ENCODE measurements around the gene ARID3B. TPM values are rescaled to one million over a fixed set of nuclear protein-coding genes. Genes with fewer than 3 reads are reported as not detected.
A peak's percentile ranks its signal among the peaks of the same experiment; 100 is the strongest.

Gene ARID3B
- total RNA-seq, 1 donor from 2014 or later = 70.0 TPM

GRCh38 chr15:74500401-74500800 is 40.6 kb upstream of the ARID3B start:
- Mint-ChIP-seq H3K4me1 (ENCODE audit: unreplicated experiment) (no peaks in the 10 kb centered on the region), H3K27me3 (ENCODE audit: unreplicated experiment) (no peaks in the 10 kb centered on the region), H3K36me3 (ENCODE audit: low read depth, unreplicated experiment) (peaks cover 7% of the 10 kb centered on the region), H3K27ac (ENCODE audit: unreplicated experiment) (no peak overlapping the region), H3K4me3 (ENCODE audit: unreplicated experiment) (no peak overlapping the region), H3K9me3 (ENCODE audit: unreplicated experiment) (no peaks in the 10 kb centered on the region)
- DNase-seq (ENCODE audit: low spot score) = no peak
- TF ChIP-seq, protein P1, sequence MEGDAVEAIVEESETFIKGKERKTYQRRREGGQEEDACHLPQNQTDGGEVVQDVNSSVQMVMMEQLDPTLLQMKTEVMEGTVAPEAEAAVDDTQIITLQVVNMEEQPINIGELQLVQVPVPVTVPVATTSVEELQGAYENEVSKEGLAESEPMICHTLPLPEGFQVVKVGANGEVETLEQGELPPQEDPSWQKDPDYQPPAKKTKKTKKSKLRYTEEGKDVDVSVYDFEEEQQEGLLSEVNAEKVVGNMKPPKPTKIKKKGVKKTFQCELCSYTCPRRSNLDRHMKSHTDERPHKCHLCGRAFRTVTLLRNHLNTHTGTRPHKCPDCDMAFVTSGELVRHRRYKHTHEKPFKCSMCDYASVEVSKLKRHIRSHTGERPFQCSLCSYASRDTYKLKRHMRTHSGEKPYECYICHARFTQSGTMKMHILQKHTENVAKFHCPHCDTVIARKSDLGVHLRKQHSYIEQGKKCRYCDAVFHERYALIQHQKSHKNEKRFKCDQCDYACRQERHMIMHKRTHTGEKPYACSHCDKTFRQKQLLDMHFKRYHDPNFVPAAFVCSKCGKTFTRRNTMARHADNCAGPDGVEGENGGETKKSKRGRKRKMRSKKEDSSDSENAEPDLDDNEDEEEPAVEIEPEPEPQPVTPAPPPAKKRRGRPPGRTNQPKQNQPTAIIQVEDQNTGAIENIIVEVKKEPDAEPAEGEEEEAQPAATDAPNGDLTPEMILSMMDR (IDR thresholded peaks at IDR 0.05; ENCODE audit: unreplicated experiment) = no peak

DNA sequence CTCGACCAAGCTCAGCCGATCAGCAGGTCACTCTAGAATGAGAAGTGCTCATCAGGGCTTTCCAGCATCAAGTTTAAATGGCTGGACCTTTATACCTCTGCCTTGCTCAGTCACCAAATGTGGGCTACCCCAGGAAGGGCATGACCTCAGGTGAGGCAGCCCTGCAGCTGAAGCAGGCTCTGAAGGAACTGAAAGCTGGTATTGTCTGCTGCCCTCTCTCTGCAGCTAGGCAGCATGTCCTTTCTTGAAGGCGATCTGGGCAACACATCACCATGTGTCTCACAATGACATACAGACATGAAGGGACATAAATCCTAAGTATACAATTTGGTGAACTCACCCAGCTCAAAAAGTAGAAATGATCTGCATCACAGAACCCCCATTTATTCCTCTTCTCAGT is 38.7 kb upstream of the ARID3B start:
- Mint-ChIP-seq H3K4me3 (ENCODE audit: unreplicated experiment) (peak overlapping the region; percentile 10), H3K36me3 (ENCODE audit: low read depth, unreplicated experiment) (peaks cover 10% of the 10 kb centered on the region), H3K4me1 (ENCODE audit: unreplicated experiment) (peaks cover 4% of the 10 kb centered on the region), H3K27ac (ENCODE audit: unreplicated experiment) (no peak overlapping the region), H3K27me3 (ENCODE audit: unreplicated experiment) (no peaks in the 10 kb centered on the region), H3K9me3 (ENCODE audit: unreplicated experiment) (no peaks in the 10 kb centered on the region)
- DNase-seq (ENCODE audit: low spot score) = no peak
- TF ChIP-seq, protein P1 (IDR thresholded peaks at IDR 0.05; ENCODE audit: unreplicated experiment) = no peak

DNA sequence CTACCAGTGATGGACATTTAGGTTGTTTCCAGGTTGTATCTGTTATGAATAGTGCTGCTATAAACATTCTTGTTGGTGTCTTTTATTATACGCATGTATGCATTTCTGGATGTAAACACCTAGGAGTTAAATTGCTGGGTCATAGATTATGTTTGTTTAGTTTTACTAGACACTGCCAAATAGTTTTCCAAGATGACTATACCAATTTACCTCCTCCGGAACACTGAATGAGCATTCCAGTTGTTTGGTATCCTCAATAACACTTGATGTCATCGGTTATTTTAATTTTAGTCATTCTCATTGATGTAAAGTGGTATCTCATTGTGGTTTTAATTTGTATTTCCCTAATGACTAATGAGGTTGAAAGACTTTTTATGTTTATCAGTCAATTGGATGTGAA is 36.6 kb upstream of the ARID3B start:
- no peak for DNase-seq (ENCODE audit: low spot score)
- no peaks in the 10 kb centered on the region for H3K27me3 Mint-ChIP-seq (ENCODE audit: unreplicated experiment)
- TF ChIP-seq, protein P1 (IDR thresholded peaks at IDR 0.05; ENCODE audit: unreplicated experiment) = no peak
- H3K36me3 Mint-ChIP-seq (ENCODE audit: low read depth, unreplicated experiment) = peaks cover 10% of the 10 kb centered on the region
- H3K27ac Mint-ChIP-seq (ENCODE audit: unreplicated experiment) = no peak overlapping the region
- H3K4me3 Mint-ChIP-seq (ENCODE audit: unreplicated experiment) = no peak overlapping the region
- H3K4me1 Mint-ChIP-seq (ENCODE audit: unreplicated experiment) = peaks cover 4% of the 10 kb centered on the region
- no peaks in the 10 kb centered on the region for H3K9me3 Mint-ChIP-seq (ENCODE audit: unreplicated experiment)

DNA sequence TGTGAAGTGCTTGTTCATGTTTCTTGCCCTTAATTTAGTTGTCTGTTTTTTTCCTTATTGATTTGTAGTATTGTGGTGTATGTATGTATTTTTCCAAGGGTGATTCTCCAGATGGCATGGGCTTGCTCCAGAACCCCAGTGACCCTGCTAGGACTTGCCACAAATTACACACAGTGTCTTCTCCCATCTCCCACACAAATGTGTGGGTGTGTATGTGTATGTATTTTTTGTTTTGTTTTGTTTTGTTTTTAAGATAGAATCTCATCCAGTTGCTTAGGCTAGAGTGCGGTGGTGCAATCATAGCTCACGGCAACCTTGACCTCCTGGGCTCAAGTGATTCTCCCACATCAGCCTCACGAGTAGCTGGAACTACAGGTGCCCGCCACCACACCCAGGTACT is 36.2 kb upstream of the ARID3B start:
- Mint-ChIP-seq H3K9me3 (ENCODE audit: unreplicated experiment) (no peaks in the 10 kb centered on the region), H3K36me3 (ENCODE audit: low read depth, unreplicated experiment) (peaks cover 10% of the 10 kb centered on the region), H3K4me1 (ENCODE audit: unreplicated experiment) (peaks cover 4% of the 10 kb centered on the region), H3K4me3 (ENCODE audit: unreplicated experiment) (no peak overlapping the region), H3K27ac (ENCODE audit: unreplicated experiment) (no peak overlapping the region), H3K27me3 (ENCODE audit: unreplicated experiment) (no peaks in the 10 kb centered on the region)
- TF ChIP-seq, protein P1 (IDR thresholded peaks at IDR 0.05; ENCODE audit: unreplicated experiment) = no peak
- DNase-seq (ENCODE audit: low spot score) = no peak

DNA sequence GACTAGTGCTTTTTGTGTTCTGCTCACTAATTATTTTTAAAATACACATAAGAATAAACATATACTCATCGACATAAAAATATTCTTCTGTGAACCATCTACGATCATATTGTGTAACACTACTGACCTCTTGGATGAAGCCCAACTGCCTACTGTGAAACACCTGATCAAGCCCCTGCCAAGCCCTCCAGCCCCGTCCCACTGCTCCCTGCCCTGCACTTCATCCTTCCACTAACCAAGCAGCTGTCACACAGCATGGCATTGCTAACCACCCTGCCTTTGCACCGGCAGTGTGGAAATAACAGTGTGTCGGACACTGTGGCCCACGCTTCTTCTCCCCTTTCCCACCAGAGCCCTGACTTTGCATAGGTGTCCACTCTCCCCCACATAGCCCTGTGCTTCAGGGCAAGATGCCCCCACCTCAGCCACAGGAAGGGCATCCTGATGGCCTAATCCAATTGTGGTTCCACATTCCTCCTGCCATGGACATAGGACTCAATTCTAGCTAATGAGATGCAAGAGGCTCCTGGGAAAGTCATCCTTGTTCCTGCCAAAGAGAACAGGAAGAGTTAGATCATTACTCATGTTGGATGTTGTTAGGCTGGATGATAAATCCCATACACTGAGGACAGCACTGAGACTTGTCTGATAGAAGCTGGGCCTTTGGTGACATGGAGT is 35.0 kb upstream of the ARID3B start:
- Mint-ChIP-seq H3K27me3 (ENCODE audit: unreplicated experiment) (no peaks in the 10 kb centered on the region), H3K27ac (ENCODE audit: unreplicated experiment) (no peak overlapping the region), H3K4me3 (ENCODE audit: unreplicated experiment) (no peak overlapping the region), H3K36me3 (ENCODE audit: low read depth, unreplicated experiment) (peaks cover 10% of the 10 kb centered on the region), H3K9me3 (ENCODE audit: unreplicated experiment) (no peaks in the 10 kb centered on the region), H3K4me1 (ENCODE audit: unreplicated experiment) (peaks cover 4% of the 10 kb centered on the region)
- no peak for DNase-seq (ENCODE audit: low spot score)
- TF ChIP-seq, protein P1 (IDR thresholded peaks at IDR 0.05; ENCODE audit: unreplicated experiment) = no peak
